GM12891 (cell line): ENCODE results near the gene ANXA2R.

Experiments
- PAX5 ChIP-seq: IDR thresholded peaks from 2 replicates; pipeline ENCODE4 v1.6.1; 2011; ENCODE audit warnings: low read length, moderate library complexity, mild to moderate bottlenecking; ENCODE audit not compliant: insufficient read depth, severe bottlenecking
- POLR2A ChIP-seq: IDR thresholded peaks from 2 replicates; pipeline ENCODE4 v1.6.1; 2011; ENCODE audit warnings: low read depth, low read length, control low read depth
- POLR2AphosphoS5 ChIP-seq: IDR thresholded peaks from 2 replicates; pipeline ENCODE4 v1.6.1; 2011; ENCODE audit warnings: low read depth, low read length, control low read depth
- SPI1 ChIP-seq: IDR thresholded peaks from 2 replicates; pipeline ENCODE4 v1.6.1; 2011; ENCODE audit warnings: low read depth, low read length, control low read depth

- TF ChIP-seq POLR2AphosphoS5 (peak; percentile 31; the same call in 1 of the 2 replicates), SPI1 (no peak), PAX5 (no peak), POLR2A (peak; percentile 63)
Measured at GRCh38 chr5:43008363-43009153, 31.6 kb downstream of the ANXA2R start.
